Stimulated activated CD4-positive, alpha-beta T cell treated with anti-CD3 and anti-CD28 coated beads, Interleukin-2, amount 100 ng/mL, for 24 hours (primary cell): ENCODE measurements around the gene S1PR2.

Experiments used
- DNase-seq, 2 donors: peaks; one replicate each; pipeline ENCODE4 v3.0.0-alpha.2; 2020

S1PR2 gene

GRCh38 chr19:10230861-10231611, at the start of gene S1PR2:
Gene S1PR2, minus strand, starts transcription at chr19:10231331. Its CDS starts 6,426 bp downstream, at chr19:10224905.
- peak; percentile 73 to 81 for DNase-seq

GRCh38 chr19:10279737-10280442, 48.8 kb upstream of the S1PR2 start:
- no peak for DNase-seq

GRCh38 chr19:10278935-10279334, 47.8 kb upstream of the S1PR2 start:
- DNase-seq, result no peak

- no peak for DNase-seq
Observed at GRCh38 chr19:10277795-10278589, 46.9 kb upstream of the S1PR2 start.

GRCh38 chr19:10274589-10274988, 43.5 kb upstream of the S1PR2 start:
- no peak for DNase-seq

- DNase-seq, result peak; percentile 37 to 41
Observed at GRCh38 chr19:10271543-10272086, 40.5 kb upstream of the S1PR2 start.

GRCh38 chr19:10270616-10271394, 39.7 kb upstream of the S1PR2 start, which contains the start of gene ICAM1:
Gene ICAM1, plus strand, starts transcription at chr19:10271120. Its CDS starts 40 bp downstream, at chr19:10271160.
- peak; percentile 75 to 79 for DNase-seq

GRCh38 chr19:10270180-10270615, 39.1 kb upstream of the S1PR2 start:
- peak; percentile 66 to 80 for DNase-seq

GRCh38 chr19:10269333-10270179, 38.4 kb upstream of the S1PR2 start:
- DNase-seq, result peak; percentile 92 to 94

- no peak for DNase-seq
Observed at GRCh38 chr19:10268071-10268470, 36.9 kb upstream of the S1PR2 start.

- no peak for DNase-seq
Observed at GRCh38 chr19:10266706-10267105, 35.6 kb upstream of the S1PR2 start.

GRCh38 chr19:10262771-10263170, 31.6 kb upstream of the S1PR2 start:
- DNase-seq, result no peak

- peak; percentile 69 to 76 for DNase-seq
Observed at GRCh38 chr19:10260141-10260584, 29.0 kb upstream of the S1PR2 start.

- DNase-seq, result peak; percentile 94 to 96
Observed at GRCh38 chr19:10259162-10259905, 28.2 kb upstream of the S1PR2 start.

- no peak for DNase-seq
Observed at GRCh38 chr19:10258080-10258710, 27.1 kb upstream of the S1PR2 start.

- no peak for DNase-seq
Observed at GRCh38 chr19:10256970-10257615, 26.0 kb upstream of the S1PR2 start.

GRCh38 chr19:10256551-10256950, 25.4 kb upstream of the S1PR2 start:
- no peak for DNase-seq

- no peak for DNase-seq
Observed at GRCh38 chr19:10255358-10255757, 24.2 kb upstream of the S1PR2 start.

GRCh38 chr19:10254244-10254643, 23.1 kb upstream of the S1PR2 start:
- no peak for DNase-seq
